Natural killer cell (primary cell): Measurements from ENCODE around the gene POC1A. TPM values are rescaled to one million over a fixed set of nuclear protein-coding genes. Genes with fewer than 3 reads are reported as not detected.

Source experiments
- ATAC-seq, 3 donors: fragments of 150-1000 bp in 2 of 3; fragments of 200-7000 bp in 1 of 3; cut with Tn5 transposase; 1 replicate in 1 of 3; 2 replicates in 2 of 3; pipeline ENCODE4 v1.10.0; 2021; ENCODE audit warnings: mild to moderate bottlenecking in 2 of 3, moderate library complexity in 2 of 3
- DNase-seq, 2 donors: peaks; one replicate each; pipeline versions ENCODE4 v3.0.0 to v3.0.0-alpha.2; 2013 to 2021; ENCODE audit warnings: mixed read lengths in 1 of 2
- H3K27ac ChIP-seq: one replicate; pipeline ENCODE4 v1.5.1; 2013; ENCODE audit warnings: mild to moderate bottlenecking, low read length
- H3K27me3 ChIP-seq: one replicate; pipeline ENCODE4 v1.6.1; 2013; ENCODE audit warnings: low read length; ENCODE audit not compliant: control insufficient read depth, insufficient read depth
- H3K36me3 ChIP-seq: one replicate; pipeline ENCODE4 v1.6.1; 2013; ENCODE audit warnings: low read length; ENCODE audit not compliant: control insufficient read depth, insufficient read depth
- H3K4me1 ChIP-seq: one replicate; pipeline ENCODE4 v1.6.1; 2013; ENCODE audit warnings: low read length; ENCODE audit not compliant: control insufficient read depth, insufficient read depth
- H3K4me3 ChIP-seq: one replicate; pipeline ENCODE4 v1.5.1; 2013; ENCODE audit warnings: low read length
- H3K9me3 ChIP-seq: one replicate; pipeline ENCODE4 v1.6.1; 2013; ENCODE audit warnings: low read length; ENCODE audit not compliant: control insufficient read depth, insufficient read depth
- H3K27ac Mint-ChIP-seq, 2 donors: one replicate each; pipeline ENCODE4 v1.8.0; 2022; ENCODE audit warnings: mild to moderate bottlenecking in 2 of 2, mixed read lengths in 2 of 2, moderate library complexity in 1 of 2
- H3K27me3 Mint-ChIP-seq, 2 donors: one replicate each; pipeline ENCODE4 v1.8.0; 2022; ENCODE audit warnings: low read depth in 2 of 2, mixed read lengths in 2 of 2
- H3K36me3 Mint-ChIP-seq: one replicate; pipeline ENCODE4 v1.8.0; 2022; ENCODE audit warnings: mixed read lengths
- H3K4me1 Mint-ChIP-seq, 2 donors: one replicate each; pipeline ENCODE4 v1.8.0; 2022; ENCODE audit warnings: mixed read lengths in 2 of 2
- H3K4me3 Mint-ChIP-seq: one replicate; pipeline ENCODE4 v1.8.0; 2022; ENCODE audit warnings: mild to moderate bottlenecking, moderate library complexity, mixed read lengths
- H3K9me3 Mint-ChIP-seq, 2 donors: one replicate each; pipeline ENCODE4 v1.8.0; 2022; ENCODE audit warnings: mixed read lengths in 2 of 2
- WGBS: methylation state at CpG from one replicate; pipeline ENCODE4 v1.1.7; 2013; ENCODE audit warnings: missing lambda C conversion rate; ENCODE audit not compliant: insufficient coverage; 5-methylcytosine and 5-hydroxymethylcytosine counted together
- intact Hi-C: fragments of 100-400 bp; cut with micrococcal nuclease; formaldehyde crosslinking; loops from one replicate; pipeline ENCODE4 v1.14.2; 2022
- total RNA-seq, 4 donors: library from RNA; stranded (reverse); fragments of 120-200 nt in 1 of 4; gene quantifications; one replicate each; pipeline versions ENCODE4 v1.2.3 to v1.2.4, GENCODE V29; 2013 to 2022
- TF ChIP-seq, protein P1 (sequence below): fragments of 200-600 bp; IDR thresholded peaks from one replicate; pipeline ENCODE4 v1.8.0; 2022; ENCODE audit warnings: antibody characterized with exemption

Gene POC1A
- total RNA-seq, 3 donors from 2014 or later (not counting 1 experiment from before 2014, with no cell fraction given): 1.3 to 2.6 (median 2.4) TPM

DNA sequence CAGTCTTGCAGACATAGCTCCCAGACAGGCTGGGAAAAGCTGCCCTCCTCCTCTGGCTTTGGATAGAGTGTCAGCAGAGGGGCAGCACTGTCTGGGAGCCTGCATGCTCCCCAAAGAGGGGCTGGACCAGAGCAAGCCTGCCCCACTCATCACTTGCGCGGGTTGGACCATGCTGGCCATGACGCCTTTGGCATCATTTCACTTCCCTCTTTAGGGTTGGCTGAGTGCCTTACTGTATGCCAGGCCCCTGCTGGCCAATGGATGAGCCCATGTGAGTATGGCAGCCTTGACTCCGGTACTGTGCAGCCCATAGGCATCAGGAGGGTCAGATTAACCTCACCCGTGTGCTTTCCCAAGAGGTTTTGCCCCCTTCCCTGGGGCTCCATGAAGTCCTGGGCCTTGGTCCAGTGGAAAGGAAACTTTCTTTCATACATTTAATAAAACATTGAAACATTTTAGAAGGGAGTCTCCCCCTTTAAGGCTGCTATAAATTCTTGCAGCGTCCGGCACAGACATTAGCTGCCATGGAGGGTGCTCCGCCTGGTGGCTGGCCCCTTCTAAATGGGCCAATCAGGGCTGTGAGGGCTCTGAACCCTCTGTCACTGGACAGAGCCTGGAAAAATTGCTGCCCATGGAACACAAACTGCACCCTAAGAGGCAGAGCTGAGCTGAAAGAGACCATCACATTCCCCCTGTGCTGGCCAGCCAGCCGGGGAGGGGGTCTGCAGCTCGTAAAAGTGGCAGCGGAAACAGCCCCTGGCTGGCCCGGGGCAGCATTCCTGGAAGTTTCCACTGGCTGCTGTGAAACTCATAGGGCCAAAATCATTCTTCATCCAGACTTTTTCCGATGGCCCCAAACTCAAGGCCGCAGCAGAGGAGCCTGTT is 77.1 kb downstream of the POC1A start:
- H3K27ac Mint-ChIP-seq: peak overlapping the region in 1 of 2 donors; percentile 16
- Histone ChIP-seq H3K9me3 (no peaks in the 10 kb centered on the region), H3K27me3 (no peaks in the 10 kb centered on the region), H3K4me1 (peaks cover 9% of the 10 kb centered on the region), H3K27ac (no peak overlapping the region), H3K36me3 (no peaks in the 10 kb centered on the region), H3K4me3 (no peak overlapping the region)
- 97% methylated on average over 14 of the region's 14 CpGs for WGBS
- intact Hi-C loops: no loop called here
- ATAC-seq (no peak), DNase-seq (no peak)
- no peaks in the 10 kb centered on the region for H3K4me1 Mint-ChIP-seq
- no peak overlapping the region for H3K4me3 Mint-ChIP-seq
- no peaks in the 10 kb centered on the region for H3K9me3 Mint-ChIP-seq
- TF ChIP-seq, protein P1, sequence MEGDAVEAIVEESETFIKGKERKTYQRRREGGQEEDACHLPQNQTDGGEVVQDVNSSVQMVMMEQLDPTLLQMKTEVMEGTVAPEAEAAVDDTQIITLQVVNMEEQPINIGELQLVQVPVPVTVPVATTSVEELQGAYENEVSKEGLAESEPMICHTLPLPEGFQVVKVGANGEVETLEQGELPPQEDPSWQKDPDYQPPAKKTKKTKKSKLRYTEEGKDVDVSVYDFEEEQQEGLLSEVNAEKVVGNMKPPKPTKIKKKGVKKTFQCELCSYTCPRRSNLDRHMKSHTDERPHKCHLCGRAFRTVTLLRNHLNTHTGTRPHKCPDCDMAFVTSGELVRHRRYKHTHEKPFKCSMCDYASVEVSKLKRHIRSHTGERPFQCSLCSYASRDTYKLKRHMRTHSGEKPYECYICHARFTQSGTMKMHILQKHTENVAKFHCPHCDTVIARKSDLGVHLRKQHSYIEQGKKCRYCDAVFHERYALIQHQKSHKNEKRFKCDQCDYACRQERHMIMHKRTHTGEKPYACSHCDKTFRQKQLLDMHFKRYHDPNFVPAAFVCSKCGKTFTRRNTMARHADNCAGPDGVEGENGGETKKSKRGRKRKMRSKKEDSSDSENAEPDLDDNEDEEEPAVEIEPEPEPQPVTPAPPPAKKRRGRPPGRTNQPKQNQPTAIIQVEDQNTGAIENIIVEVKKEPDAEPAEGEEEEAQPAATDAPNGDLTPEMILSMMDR: no peak
- no peaks in the 10 kb centered on the region for H3K36me3 Mint-ChIP-seq
- H3K27me3 Mint-ChIP-seq: no peaks in the 10 kb centered on the region

- H3K36me3 Mint-ChIP-seq: no peaks in the 10 kb centered on the region
- WGBS: 96% methylated on average over 7 of the region's 7 CpGs
Observed at GRCh38 chr3:52073490-52073889, 80.7 kb downstream of the POC1A start.

DNA sequence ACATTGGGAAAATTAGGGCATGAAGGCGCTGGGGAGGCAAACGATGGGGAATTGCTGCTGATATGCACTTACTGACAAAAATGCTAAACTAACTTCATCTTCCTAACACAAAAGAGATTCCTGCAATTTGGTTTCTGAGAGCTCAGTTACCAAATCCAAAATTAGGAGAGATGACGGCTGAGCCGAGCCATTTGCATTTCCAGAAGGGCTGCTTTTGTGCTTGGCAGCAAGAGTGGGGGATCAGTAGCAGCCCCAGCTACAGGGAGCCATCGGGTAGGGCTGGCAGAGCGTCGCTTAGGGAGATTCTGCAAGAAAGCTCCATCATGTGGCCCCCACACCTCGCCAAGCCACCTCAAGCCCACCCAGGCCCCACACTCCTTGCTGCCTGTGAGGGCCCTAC is 81.8 kb downstream of the POC1A start:
- no peak for DNase-seq
- ATAC-seq: no peak
- Mint-ChIP-seq H3K4me1 (peaks cover 11 to 13% of the 10 kb centered on the region in 2 donors), H3K27me3 (no peaks in the 10 kb centered on the region), H3K36me3 (no peaks in the 10 kb centered on the region), H3K4me3 (no peak overlapping the region), H3K27ac (no peak overlapping the region), H3K9me3 (no peaks in the 10 kb centered on the region)
- peaks cover 31% of the 10 kb centered on the region for H3K4me1 ChIP-seq
- WGBS: 96% methylated on average over 7 of the region's 8 CpGs
- H3K9me3 ChIP-seq: no peaks in the 10 kb centered on the region
- H3K27me3 ChIP-seq: no peaks in the 10 kb centered on the region
- H3K4me3 ChIP-seq: no peak overlapping the region
- H3K36me3 ChIP-seq: no peaks in the 10 kb centered on the region
- H3K27ac ChIP-seq: no peak overlapping the region
- intact Hi-C loops: no loop called here
- TF ChIP-seq, protein P1: no peak

More at GRCh38 chr3:52073490-52073889, 80.7 kb downstream of the POC1A start:
- H3K27me3 ChIP-seq: no peaks in the 10 kb centered on the region
- no peak overlapping the region for H3K27ac Mint-ChIP-seq
- H3K4me3 Mint-ChIP-seq: no peak overlapping the region
- no peaks in the 10 kb centered on the region for H3K9me3 ChIP-seq
- H3K27ac ChIP-seq: no peak overlapping the region
- no peaks in the 10 kb centered on the region for H3K9me3 Mint-ChIP-seq
- TF ChIP-seq, protein P1: no peak
- intact Hi-C loops: no loop called here
- no peaks in the 10 kb centered on the region for H3K27me3 Mint-ChIP-seq
- ATAC-seq: no peak
- no peak for DNase-seq
- H3K4me1 ChIP-seq: peaks cover 31% of the 10 kb centered on the region
- H3K36me3 ChIP-seq: no peaks in the 10 kb centered on the region
- H3K4me3 ChIP-seq: no peak overlapping the region
- peaks cover 11 to 13% of the 10 kb centered on the region in 2 donors for H3K4me1 Mint-ChIP-seq
